ENCODE data around the gene ATP13A4. TPM values are rescaled to one million over a fixed set of nuclear protein-coding genes. Genes with fewer than 3 reads are reported as not detected.

Gene ATP13A4
- polyA plus RNA-seq, 3 donors, result 0.08 to 0.21 (median 0.19) TPM

DNA sequence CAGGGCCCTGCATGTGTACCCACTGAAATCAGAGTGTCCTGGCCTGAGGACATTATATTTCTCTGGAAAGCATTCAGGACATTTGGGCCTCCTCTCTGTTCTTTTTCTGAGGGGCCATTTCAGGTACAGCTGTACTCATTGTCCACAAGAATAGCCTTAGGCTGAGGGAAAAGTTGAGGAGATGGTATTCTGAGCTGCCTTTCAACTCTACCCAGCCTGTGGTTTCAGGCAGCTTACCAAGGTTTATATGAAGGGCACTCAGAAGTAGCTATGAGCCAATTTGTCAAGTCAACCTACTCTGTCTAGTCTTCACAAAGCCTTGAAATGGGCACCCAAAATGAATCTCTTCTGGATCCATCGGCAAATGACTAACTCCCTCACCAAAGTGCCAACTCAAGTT is 9.4 kb downstream of the ATP13A4 start:
- H3K9ac ChIP-seq (ENCODE audit: insufficient read depth, low read length, poor library complexity, severe bottlenecking), result no peak overlapping the region
- H3K27ac ChIP-seq (ENCODE audit: low read depth in 1 of 2, low read length in 2 of 2), result no peak overlapping the region
- H3K27me3 ChIP-seq (ENCODE audit: control insufficient read depth in 2 of 2, insufficient read depth in 2 of 2, low read length in 2 of 2), result no peaks in the 10 kb centered on the region
- H3K4me3 ChIP-seq (replicated peaks in 1 of 3; ENCODE audit: low read depth in 2 of 3, low read length in 3 of 3), result no peak overlapping the region
- TF ChIP-seq, protein P1, sequence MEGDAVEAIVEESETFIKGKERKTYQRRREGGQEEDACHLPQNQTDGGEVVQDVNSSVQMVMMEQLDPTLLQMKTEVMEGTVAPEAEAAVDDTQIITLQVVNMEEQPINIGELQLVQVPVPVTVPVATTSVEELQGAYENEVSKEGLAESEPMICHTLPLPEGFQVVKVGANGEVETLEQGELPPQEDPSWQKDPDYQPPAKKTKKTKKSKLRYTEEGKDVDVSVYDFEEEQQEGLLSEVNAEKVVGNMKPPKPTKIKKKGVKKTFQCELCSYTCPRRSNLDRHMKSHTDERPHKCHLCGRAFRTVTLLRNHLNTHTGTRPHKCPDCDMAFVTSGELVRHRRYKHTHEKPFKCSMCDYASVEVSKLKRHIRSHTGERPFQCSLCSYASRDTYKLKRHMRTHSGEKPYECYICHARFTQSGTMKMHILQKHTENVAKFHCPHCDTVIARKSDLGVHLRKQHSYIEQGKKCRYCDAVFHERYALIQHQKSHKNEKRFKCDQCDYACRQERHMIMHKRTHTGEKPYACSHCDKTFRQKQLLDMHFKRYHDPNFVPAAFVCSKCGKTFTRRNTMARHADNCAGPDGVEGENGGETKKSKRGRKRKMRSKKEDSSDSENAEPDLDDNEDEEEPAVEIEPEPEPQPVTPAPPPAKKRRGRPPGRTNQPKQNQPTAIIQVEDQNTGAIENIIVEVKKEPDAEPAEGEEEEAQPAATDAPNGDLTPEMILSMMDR (IDR thresholded peaks at IDR 0.05), result no peak
- Mint-ChIP-seq H3K4me1 (no peaks in the 10 kb centered on the region), H3K36me3 (no peaks in the 10 kb centered on the region), H3K27me3 (ENCODE audit: low read depth in 3 of 3) (no peaks in the 10 kb centered on the region), H3K4me3 (no peak overlapping the region), H3K9me3 (peaks cover 4 to 14% (median 9%) of the 10 kb centered on the region in 7 donors), H3K27ac (no peak overlapping the region)
- H2AFZ ChIP-seq (ENCODE audit: insufficient read depth, low read depth, low read length, poor library complexity, severe bottlenecking), result no peak overlapping the region
- DNase-seq, result no peak
- H3K4me1 ChIP-seq (ENCODE audit: control insufficient read depth in 1 of 2, insufficient read depth in 2 of 2, low read length in 2 of 2), result no peaks in the 10 kb centered on the region
- H3K4me2 ChIP-seq (replicated peaks; ENCODE audit: extremely low read depth, low read length, poor library complexity, severe bottlenecking), result no peak overlapping the region
- H4K20me1 ChIP-seq (ENCODE audit: insufficient read depth, low read length), result no peaks in the 10 kb centered on the region
- WGBS (ENCODE audit: insufficient coverage), result 90% methylated on average over 1 of the region's 1 CpG
- intact Hi-C loops (cut with micrococcal nuclease), result no loop called here
- H3K36me3 ChIP-seq (replicated peaks in 1 of 2; ENCODE audit: control insufficient read depth in 1 of 2, insufficient read depth in 2 of 2, low read length in 2 of 2), result no peaks in the 10 kb centered on the region
- H3K79me2 ChIP-seq (ENCODE audit: insufficient read depth, low read length), result no peaks in the 10 kb centered on the region
- peaks cover 0 to 6% of the 10 kb centered on the region in 2 donors for H3K9me3 ChIP-seq (replicated peaks in 1 of 2; ENCODE audit: control insufficient read depth in 1 of 2, insufficient read depth in 1 of 2, low read length in 2 of 2)

DNA sequence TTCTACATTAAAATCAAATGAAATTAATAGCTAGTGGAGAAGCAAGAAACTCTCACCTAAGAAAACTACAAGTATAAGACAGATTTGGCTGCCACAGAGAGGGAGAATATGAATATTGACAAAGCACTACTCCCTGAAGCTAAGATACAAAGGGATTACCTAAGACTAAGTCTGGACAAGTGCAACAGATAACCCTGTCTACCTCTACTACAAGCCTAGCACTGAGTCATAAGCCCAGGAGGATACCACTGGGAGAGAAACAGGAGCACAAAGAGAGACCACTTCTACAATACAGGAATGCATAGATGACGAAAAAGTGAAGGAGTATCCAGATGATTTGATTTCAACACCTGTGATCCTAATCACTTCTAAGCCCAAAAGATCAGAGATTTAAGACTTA is 10.4 kb downstream of the ATP13A4 start:
- Histone ChIP-seq H3K4me1 (ENCODE audit: control insufficient read depth in 1 of 2, insufficient read depth in 2 of 2, low read length in 2 of 2) (no peaks in the 10 kb centered on the region), H3K9ac (ENCODE audit: insufficient read depth, low read length, poor library complexity, severe bottlenecking) (no peak overlapping the region), H2AFZ (ENCODE audit: insufficient read depth, low read depth, low read length, poor library complexity, severe bottlenecking) (no peak overlapping the region), H3K27ac (ENCODE audit: low read depth in 1 of 2, low read length in 2 of 2) (no peak overlapping the region), H3K27me3 (ENCODE audit: control insufficient read depth in 2 of 2, insufficient read depth in 2 of 2, low read length in 2 of 2) (no peaks in the 10 kb centered on the region), H3K4me3 (replicated peaks in 1 of 3; ENCODE audit: low read depth in 2 of 3, low read length in 3 of 3) (no peak overlapping the region), H3K79me2 (ENCODE audit: insufficient read depth, low read length) (no peaks in the 10 kb centered on the region), H3K36me3 (replicated peaks in 1 of 2; ENCODE audit: control insufficient read depth in 1 of 2, insufficient read depth in 2 of 2, low read length in 2 of 2) (no peaks in the 10 kb centered on the region), H3K9me3 (replicated peaks in 1 of 2; ENCODE audit: control insufficient read depth in 1 of 2, insufficient read depth in 1 of 2, low read length in 2 of 2) (peaks cover 0 to 6% of the 10 kb centered on the region in 2 donors), H3K4me2 (replicated peaks; ENCODE audit: extremely low read depth, low read length, poor library complexity, severe bottlenecking) (no peak overlapping the region), H4K20me1 (ENCODE audit: insufficient read depth, low read length) (no peaks in the 10 kb centered on the region)
- no peak for DNase-seq
- Mint-ChIP-seq H3K4me1 (no peaks in the 10 kb centered on the region), H3K36me3 (no peaks in the 10 kb centered on the region), H3K4me3 (no peak overlapping the region), H3K27me3 (ENCODE audit: low read depth in 3 of 3) (no peaks in the 10 kb centered on the region), H3K9me3 (peaks cover 4 to 14% (median 9%) of the 10 kb centered on the region in 7 donors), H3K27ac (no peak overlapping the region)
- intact Hi-C loops (cut with micrococcal nuclease), result no loop called here
- no CpG with 5 or more reads among the region's 1 CpG for WGBS (ENCODE audit: insufficient coverage)
- TF ChIP-seq, protein P1 (IDR thresholded peaks at IDR 0.05), result no peak

All from CD14-positive monocyte (primary cell).